ENCODE results near the gene TMEM164.

TMEM164 gene

GRCh38 chrX:110211340-110211739 lies 208.4 kb downstream of the TMEM164 start:
- no peak for DNase-seq (ENCODE audit: low read depth)

GRCh38 chrX:110212299-110212698 lies 209.4 kb downstream of the TMEM164 start:
- no peak for DNase-seq (ENCODE audit: low read depth)

- no peak for DNase-seq (ENCODE audit: low read depth)
Measured at GRCh38 chrX:110213183-110213582, 210.3 kb downstream of the TMEM164 start.

- DNase-seq (ENCODE audit: low read depth): no peak
Measured at GRCh38 chrX:110214684-110215083, 211.8 kb downstream of the TMEM164 start.

GRCh38 chrX:110215411-110215810 lies 212.5 kb downstream of the TMEM164 start:
- DNase-seq (ENCODE audit: low read depth): no peak

- DNase-seq (ENCODE audit: low read depth): no peak
Measured at GRCh38 chrX:110216027-110216426, 213.1 kb downstream of the TMEM164 start.

GRCh38 chrX:110218591-110218990 lies 215.7 kb downstream of the TMEM164 start:
- no peak for DNase-seq (ENCODE audit: low read depth)

GRCh38 chrX:110219920-110220319 lies 217.0 kb downstream of the TMEM164 start:
- no peak for DNase-seq (ENCODE audit: low read depth)

- DNase-seq (ENCODE audit: low read depth): no peak
Measured at GRCh38 chrX:110222497-110223257, 219.8 kb downstream of the TMEM164 start.

- DNase-seq (ENCODE audit: low read depth): no peak
Measured at GRCh38 chrX:110224926-110225617, 222.2 kb downstream of the TMEM164 start.

GRCh38 chrX:110226931-110227330 lies 224.0 kb downstream of the TMEM164 start:
- DNase-seq (ENCODE audit: low read depth): no peak

Measured in T-helper 22 cell (primary cell).